BE2C (cell line): ENCODE measurements around the gene PPFIA1.
A peak's percentile ranks its signal among the peaks of the same experiment; 100 is the strongest.

Experiments
- DNase-seq: peaks from one replicate; pipeline ENCODE4 v3.0.0-alpha.2; 2020
- H3K27me3 ChIP-seq: fragments of 250-450 bp; sonication (Bioruptor Pico); 2 replicates; pipeline ENCODE4 v1.5.1; 2020; ENCODE audit warnings: mild to moderate bottlenecking
- H3K36me3 ChIP-seq: fragments of 250-450 bp; sonication (Bioruptor Pico); 2 replicates; pipeline ENCODE4 v1.5.1; 2020; ENCODE audit warnings: mild to moderate bottlenecking
- H3K4me1 ChIP-seq: fragments of 250-450 bp; sonication (Bioruptor Pico); 2 replicates; pipeline ENCODE4 v1.5.1; 2020
- H3K4me3 ChIP-seq: 2 replicates; pipeline ENCODE4 v1.5.1; 2011; ENCODE audit warnings: low read depth, low read length
- H3K9me3 ChIP-seq: fragments of 250-450 bp; sonication (Bioruptor Pico); 2 replicates; pipeline ENCODE4 v1.5.1; 2020
- TF ChIP-seq, protein P1 (sequence below): IDR thresholded peaks from 2 replicates; pipeline ENCODE4 v1.5.1; 2012; ENCODE audit warnings: mild to moderate bottlenecking, low read depth, low read length

Gene PPFIA1

DNA sequence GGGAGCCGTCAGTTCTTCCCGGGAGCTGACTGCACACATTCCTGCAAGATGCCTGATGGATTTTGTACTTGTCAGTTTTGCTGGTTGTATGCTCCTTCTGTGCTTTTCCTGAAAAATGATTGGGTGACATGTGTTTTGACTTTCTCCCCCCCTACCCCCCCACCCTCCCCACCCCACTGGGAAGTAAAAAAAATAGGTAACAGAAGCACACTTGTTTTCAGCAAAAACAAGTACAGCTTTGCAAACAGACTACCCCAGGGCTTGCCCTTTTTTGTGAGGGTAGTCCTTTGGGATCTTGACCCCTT is 1.1 kb downstream of the PPFIA1 start:
- H3K36me3 ChIP-seq, result peaks cover 23% of the 10 kb centered on the region
- H3K4me1 ChIP-seq, result no peaks in the 10 kb centered on the region
- no peak for DNase-seq

DNA sequence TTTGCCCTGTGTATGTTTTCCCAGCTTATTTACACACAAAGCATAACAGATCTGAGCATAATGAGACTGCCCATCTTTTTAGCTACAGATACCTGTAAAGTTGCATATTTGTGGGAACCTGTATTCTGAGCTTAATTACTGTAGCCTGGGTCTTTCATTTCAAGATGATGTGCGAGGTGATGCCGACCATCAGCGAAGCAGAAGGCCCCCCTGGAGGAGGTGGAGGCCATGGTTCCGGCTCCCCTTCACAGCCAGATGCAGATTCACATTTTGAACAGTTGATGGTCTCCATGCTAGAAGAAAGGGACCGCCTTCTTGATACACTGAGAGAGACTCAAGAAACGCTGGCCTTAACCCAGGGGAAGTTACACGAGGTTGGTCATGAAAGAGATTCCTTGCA is 1.5 kb downstream of the PPFIA1 start:
- no peak overlapping the region for H3K4me3 ChIP-seq
- peaks cover 23% of the 10 kb centered on the region for H3K36me3 ChIP-seq
- peaks cover 19% of the 10 kb centered on the region for H3K27me3 ChIP-seq
- TF ChIP-seq, protein P1, sequence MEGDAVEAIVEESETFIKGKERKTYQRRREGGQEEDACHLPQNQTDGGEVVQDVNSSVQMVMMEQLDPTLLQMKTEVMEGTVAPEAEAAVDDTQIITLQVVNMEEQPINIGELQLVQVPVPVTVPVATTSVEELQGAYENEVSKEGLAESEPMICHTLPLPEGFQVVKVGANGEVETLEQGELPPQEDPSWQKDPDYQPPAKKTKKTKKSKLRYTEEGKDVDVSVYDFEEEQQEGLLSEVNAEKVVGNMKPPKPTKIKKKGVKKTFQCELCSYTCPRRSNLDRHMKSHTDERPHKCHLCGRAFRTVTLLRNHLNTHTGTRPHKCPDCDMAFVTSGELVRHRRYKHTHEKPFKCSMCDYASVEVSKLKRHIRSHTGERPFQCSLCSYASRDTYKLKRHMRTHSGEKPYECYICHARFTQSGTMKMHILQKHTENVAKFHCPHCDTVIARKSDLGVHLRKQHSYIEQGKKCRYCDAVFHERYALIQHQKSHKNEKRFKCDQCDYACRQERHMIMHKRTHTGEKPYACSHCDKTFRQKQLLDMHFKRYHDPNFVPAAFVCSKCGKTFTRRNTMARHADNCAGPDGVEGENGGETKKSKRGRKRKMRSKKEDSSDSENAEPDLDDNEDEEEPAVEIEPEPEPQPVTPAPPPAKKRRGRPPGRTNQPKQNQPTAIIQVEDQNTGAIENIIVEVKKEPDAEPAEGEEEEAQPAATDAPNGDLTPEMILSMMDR, result no peak
- H3K9me3 ChIP-seq, result no peaks in the 10 kb centered on the region
- H3K4me1 ChIP-seq, result no peaks in the 10 kb centered on the region
- no peak for DNase-seq

More for the DNA sequence above, 1.1 kb downstream of the PPFIA1 start:
- peaks cover 19% of the 10 kb centered on the region for H3K27me3 ChIP-seq
- H3K4me3 ChIP-seq, result peak overlapping the region; percentile 85
- TF ChIP-seq, protein P1, result no peak
- H3K9me3 ChIP-seq, result no peaks in the 10 kb centered on the region

DNA sequence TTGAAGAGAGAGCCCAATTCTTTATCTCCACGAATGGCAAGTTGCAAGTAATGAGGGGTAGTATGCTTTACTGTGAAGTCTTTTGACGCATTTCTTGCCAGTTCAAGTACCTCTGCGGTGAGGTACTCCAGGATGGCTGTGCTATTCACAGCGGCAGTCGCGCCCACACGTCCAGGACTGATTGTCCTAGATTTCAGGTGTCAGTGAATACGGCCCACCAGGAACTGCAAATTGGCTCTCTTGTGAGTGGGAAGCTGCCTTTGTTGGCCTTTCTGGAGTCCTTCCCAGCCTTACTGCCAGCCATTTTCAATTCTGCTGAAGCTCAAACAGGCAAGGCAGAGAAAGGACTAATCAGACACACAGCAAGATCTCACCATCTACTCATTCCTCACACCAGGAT is 8.5 kb downstream of the PPFIA1 start:
- Histone ChIP-seq H3K27me3 (no peaks in the 10 kb centered on the region), H3K4me1 (no peaks in the 10 kb centered on the region), H3K36me3 (peaks cover 27% of the 10 kb centered on the region), H3K4me3 (no peak overlapping the region), H3K9me3 (no peaks in the 10 kb centered on the region)
- TF ChIP-seq, protein P1, result no peak
- DNase-seq, result no peak

DNA sequence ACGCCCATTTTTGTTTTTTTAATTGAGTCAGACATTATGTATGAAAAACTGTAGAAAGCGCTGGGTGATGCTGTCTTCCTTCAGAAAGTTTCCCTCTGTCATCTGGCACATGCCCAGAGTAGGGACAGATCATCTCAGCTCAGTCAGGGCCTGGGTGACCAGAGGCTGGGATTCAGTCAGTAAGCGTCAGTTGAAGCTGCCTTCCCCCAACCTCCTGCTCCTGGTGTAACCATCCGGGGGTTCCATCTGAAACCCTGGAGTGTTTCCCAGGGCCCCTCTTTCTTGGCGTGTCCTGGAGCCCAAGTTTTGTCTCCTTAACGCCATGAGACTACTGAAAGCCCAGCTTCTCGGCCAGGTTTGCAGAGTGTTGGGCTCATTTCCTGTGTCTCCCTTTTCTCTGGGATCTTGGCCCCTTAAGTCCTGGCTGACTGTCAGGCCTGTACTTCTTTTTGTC is 10.7 kb downstream of the PPFIA1 start:
- H3K4me1 ChIP-seq, result no peaks in the 10 kb centered on the region
- TF ChIP-seq, protein P1, result no peak
- no peak overlapping the region for H3K4me3 ChIP-seq
- DNase-seq, result no peak
- H3K27me3 ChIP-seq, result no peaks in the 10 kb centered on the region
- peaks cover 36% of the 10 kb centered on the region for H3K36me3 ChIP-seq
- H3K9me3 ChIP-seq, result no peaks in the 10 kb centered on the region

DNA sequence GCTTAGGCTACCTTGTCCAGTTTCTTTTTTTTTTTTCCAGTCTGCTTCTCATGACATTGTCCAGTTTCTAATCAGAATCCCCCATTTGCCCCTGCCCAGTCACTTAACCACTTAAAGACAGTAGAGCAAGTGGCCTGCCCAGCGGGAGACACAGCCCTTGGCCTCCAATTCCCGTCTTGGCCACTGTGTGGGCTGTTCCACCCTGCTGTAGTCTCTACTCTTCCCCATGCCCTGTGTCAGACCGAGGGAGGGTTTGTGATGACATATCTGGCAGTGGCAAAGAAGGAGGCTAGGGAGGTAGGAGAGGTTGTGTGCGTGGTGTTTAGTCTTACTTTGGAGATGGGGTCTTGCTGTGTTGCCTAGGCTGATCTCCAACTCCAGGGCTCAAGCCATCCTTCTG is 11.5 kb downstream of the PPFIA1 start:
- H3K4me3 ChIP-seq, result no peak overlapping the region

DNA sequence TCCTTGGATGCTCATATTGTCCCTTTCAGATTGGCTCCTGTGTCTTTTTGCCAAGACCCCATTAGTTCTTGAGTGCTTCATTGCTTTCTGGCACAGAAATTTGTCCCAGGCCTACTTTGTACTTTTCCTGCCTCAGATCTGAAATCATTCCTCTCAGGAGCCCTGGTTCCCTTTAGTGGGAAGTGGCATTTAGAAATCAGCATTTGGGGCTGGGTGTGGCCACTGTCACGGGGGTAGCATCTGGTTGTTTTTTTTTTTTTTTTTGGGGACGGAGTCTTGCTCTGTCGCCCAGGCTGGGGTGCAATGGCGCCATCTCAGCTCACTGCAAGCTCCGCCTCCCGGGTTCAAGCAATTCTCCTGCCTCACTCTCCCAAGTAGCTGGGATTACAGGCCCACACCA is 18.2 kb downstream of the PPFIA1 start:
- DNase-seq, result no peak
- Histone ChIP-seq H3K27me3 (no peaks in the 10 kb centered on the region), H3K36me3 (peaks cover 23% of the 10 kb centered on the region), H3K9me3 (no peaks in the 10 kb centered on the region), H3K4me3 (no peak overlapping the region), H3K4me1 (no peaks in the 10 kb centered on the region)
- TF ChIP-seq, protein P1, result no peak

More for the DNA sequence above, 11.5 kb downstream of the PPFIA1 start:
- Histone ChIP-seq H3K9me3 (no peaks in the 10 kb centered on the region), H3K4me1 (no peaks in the 10 kb centered on the region), H3K36me3 (peaks cover 39% of the 10 kb centered on the region), H3K27me3 (no peaks in the 10 kb centered on the region)
- TF ChIP-seq, protein P1, result no peak
- DNase-seq, result no peak
